GM23248 (cell line): ENCODE data around the gene ARSA. TPM values are rescaled to one million over a fixed set of nuclear protein-coding genes. Genes with fewer than 3 reads are reported as not detected.

ENCODE experiments used
- DNase-seq: peaks from one replicate; pipeline ENCODE4 v3.0.0-alpha.2; 2015
- H2AFZ ChIP-seq: fragments of 200-600 bp; sonication (generic); 2 replicates; pipeline ENCODE4 v1.6.1; 2016; ENCODE audit warnings: antibody characterized with exemption
- H3F3A ChIP-seq: fragments of 200-600 bp; sonication (generic); 2 replicates; pipeline ENCODE4 v1.6.1; 2016; ENCODE audit warnings: mild to moderate bottlenecking, antibody characterized with exemption, mixed run types; ENCODE audit not compliant: insufficient read depth
- H3K27ac ChIP-seq: fragments of 200-600 bp; sonication (generic); 2 replicates; pipeline ENCODE4 v1.5.1; 2016; ENCODE audit warnings: mild to moderate bottlenecking
- H3K27me3 ChIP-seq: fragments of 200-600 bp; sonication (generic); replicated peaks from 2 replicates; pipeline ENCODE4 v1.6.1; 2016; ENCODE audit warnings: mild to moderate bottlenecking; ENCODE audit not compliant: insufficient read depth
- H3K36me3 ChIP-seq: fragments of 200-600 bp; sonication (generic); 2 replicates; pipeline ENCODE4 v1.6.1; 2016; ENCODE audit warnings: low read depth, mild to moderate bottlenecking
- H3K4me1 ChIP-seq: fragments of 200-600 bp; sonication (generic); 2 replicates; pipeline ENCODE4 v1.6.1; 2016; ENCODE audit warnings: mild to moderate bottlenecking; ENCODE audit not compliant: insufficient read depth
- H3K4me2 ChIP-seq: fragments of 200-600 bp; sonication (generic); one replicate; pipeline ENCODE4 v1.6.1; 2016; ENCODE audit warnings: mild to moderate bottlenecking; ENCODE audit not compliant: unreplicated experiment
- H3K4me3 ChIP-seq: fragments of 200-600 bp; sonication (generic); 2 replicates; pipeline ENCODE4 v1.5.1; 2016; ENCODE audit warnings: mild to moderate bottlenecking
- H3K79me2 ChIP-seq: fragments of 200-600 bp; sonication (generic); 2 replicates; pipeline ENCODE4 v1.6.1; 2016; ENCODE audit warnings: mild to moderate bottlenecking; ENCODE audit not compliant: insufficient read depth
- H3K9ac ChIP-seq: fragments of 200-600 bp; sonication (generic); 2 replicates; pipeline ENCODE4 v1.6.1; 2016; ENCODE audit warnings: mild to moderate bottlenecking
- H3K9me2 ChIP-seq: fragments of 200-600 bp; sonication (generic); 2 replicates; pipeline ENCODE4 v1.6.1; 2016; ENCODE audit warnings: mixed run types, mild to moderate bottlenecking, moderate library complexity; ENCODE audit not compliant: insufficient read depth
- H3K9me3 ChIP-seq: fragments of 200-600 bp; sonication (generic); one replicate; pipeline ENCODE4 v1.6.1; 2017; ENCODE audit warnings: low read depth
- H4K20me1 ChIP-seq: fragments of 200-600 bp; sonication (generic); 2 replicates; pipeline ENCODE4 v1.6.0; 2016; ENCODE audit not compliant: insufficient read depth
- EZH2 ChIP-seq: fragments of 200-600 bp; sonication (generic); IDR thresholded peaks from 2 replicates; pipeline ENCODE4 v1.6.1; 2018; ENCODE audit warnings: antibody characterized with exemption, mild to moderate bottlenecking; ENCODE audit not compliant: insufficient read depth, poor library complexity, severe bottlenecking
- EZH2phosphoT487 ChIP-seq: fragments of 200-600 bp; sonication (generic); IDR thresholded peaks from 2 replicates; pipeline ENCODE4 v1.6.1; 2018; ENCODE audit warnings: antibody characterized with exemption, moderate library complexity, mild to moderate bottlenecking, low read depth; ENCODE audit not compliant: insufficient read depth
- WGBS, 2 experiments: methylation state at CpG; one replicate each; pipeline ENCODE4 v1.1.6; 2015 to 2017; ENCODE audit warnings: low lambda C conversion rate in 2 of 2, low coverage in 1 of 2; ENCODE audit errors: missing lambda C conversion rate in 2 of 2; 5-methylcytosine and 5-hydroxymethylcytosine counted together
- in situ Hi-C: fragments of 300-500 bp; cut with MboI; formaldehyde crosslinking; loops from 2 replicates; pipeline ENCODE4 v1.15.0; 2020
- polyA plus RNA-seq: library from polyadenylated mRNA; unstranded; fragments of >200 nt; fragmentation: Nextera tagmentation; extraction: Ambion mirVana; gene quantifications from 2 replicates; pipeline ENCODE4 v1.2.1, GENCODE V29; 2016
- total RNA-seq: library from RNA; depleted of rRNA; stranded (reverse); fragments of >200 nt; shearing (Covaris generic); gene quantifications from 2 replicates; pipeline ENCODE4 v1.2.3, GENCODE V29; 2014

The ARSA gene
- total and polyA plus RNA-seq, 2 experiments from 2014 or later = 31.7 to 59.6 TPM

GRCh38 chr22:50581031-50581949, 46.7 kb downstream of the ARSA start:
- H3K4me2 ChIP-seq = peak overlapping the region; percentile 74
- H3K36me3 ChIP-seq = no peaks in the 10 kb centered on the region
- H3K9ac ChIP-seq = peak overlapping the region; percentile 96
- no peaks in the 10 kb centered on the region for H4K20me1 ChIP-seq
- H3K4me1 ChIP-seq = peaks cover 22% of the 10 kb centered on the region
- no peaks in the 10 kb centered on the region for H3K9me3 ChIP-seq
- in situ Hi-C loops = no loop called here
- peak overlapping the region; percentile 85 for H3K4me3 ChIP-seq
- no peak overlapping the region for H3K27ac ChIP-seq
- peak; percentile 26 for DNase-seq
- peaks cover 10% of the 10 kb centered on the region for H3K79me2 ChIP-seq
- no peak for TF ChIP-seq EZH2
- no peak for TF ChIP-seq EZH2phosphoT487
- H3F3A ChIP-seq = no peaks in the 10 kb centered on the region
- peak overlapping the region; percentile 85; the same call in 1 of the 2 replicates for H2AFZ ChIP-seq
- 94 to 95% methylated on average over 15 to 22 of the region's 22 CpGs for WGBS, 2 experiments
- no peaks in the 10 kb centered on the region for H3K9me2 ChIP-seq
- no peaks in the 10 kb centered on the region for H3K27me3 ChIP-seq

- Histone ChIP-seq H2AFZ (no peak overlapping the region), H4K20me1 (no peaks in the 10 kb centered on the region), H3K4me3 (no peak overlapping the region), H3K27ac (no peak overlapping the region), H3K9ac (no peak overlapping the region), H3K79me2 (peaks cover 10% of the 10 kb centered on the region), H3K9me2 (no peaks in the 10 kb centered on the region), H3K27me3 (no peaks in the 10 kb centered on the region), H3F3A (no peaks in the 10 kb centered on the region), H3K4me1 (peaks cover 22% of the 10 kb centered on the region), H3K36me3 (no peaks in the 10 kb centered on the region), H3K4me2 (no peak overlapping the region), H3K9me3 (no peaks in the 10 kb centered on the region)
- DNase-seq = no peak
- in situ Hi-C loops = no loop called here
- TF ChIP-seq EZH2phosphoT487 = no peak
- TF ChIP-seq EZH2 = no peak
- WGBS, 2 experiments = 96% methylated on average over 4 of the region's 4 CpGs
These were observed 48.2 kb downstream of the ARSA start for GRCh38 chr22:50579752-50580151.

- Histone ChIP-seq H3K9ac (no peak overlapping the region), H3F3A (no peaks in the 10 kb centered on the region), H4K20me1 (no peaks in the 10 kb centered on the region), H3K4me2 (peak overlapping the region; percentile 51), H3K79me2 (peaks cover 10% of the 10 kb centered on the region), H3K9me3 (no peaks in the 10 kb centered on the region), H3K27ac (peak overlapping the region; percentile 26; the same call in 1 of the 2 replicates), H3K27me3 (no peaks in the 10 kb centered on the region), H2AFZ (no peak overlapping the region), H3K4me1 (peaks cover 20% of the 10 kb centered on the region), H3K4me3 (no peak overlapping the region), H3K36me3 (no peaks in the 10 kb centered on the region), H3K9me2 (no peaks in the 10 kb centered on the region)
- 59 to 61% methylated on average over 8 of the region's 8 CpGs for WGBS, 2 experiments
- in situ Hi-C loops = no loop called here
- TF ChIP-seq EZH2phosphoT487 (no peak), EZH2 (no peak)
- peak; percentile 26 for DNase-seq
These were observed 49.1 kb downstream of the ARSA start for GRCh38 chr22:50578776-50579310.

- 13 to 14% methylated on average over 30 to 47 of the region's 63 CpGs for WGBS, 2 experiments
- Histone ChIP-seq H3K4me2 (peak within 1 kb of the TSS; percentile 51), H3K9ac (peak within 1 kb of the TSS; percentile 39; the same call in 1 of the 2 replicates), H3K27ac (peak within 1 kb of the TSS; percentile 26; the same call in 1 of the 2 replicates), H3K27me3 (no peaks in the 10 kb centered on the region), H3K36me3 (no peaks in the 10 kb centered on the region), H3F3A (no peaks in the 10 kb centered on the region), H3K9me3 (no peaks in the 10 kb centered on the region), H3K4me3 (no peak within 1 kb of the TSS; the same call in 1 of the 2 replicates), H3K4me1 (peaks cover 17% of the 10 kb centered on the region), H2AFZ (no peak within 1 kb of the TSS), H3K79me2 (peaks cover 10% of the 10 kb centered on the region), H4K20me1 (no peaks in the 10 kb centered on the region), H3K9me2 (no peaks in the 10 kb centered on the region)
- TF ChIP-seq EZH2 (no peak), EZH2phosphoT487 (no peak)
- in situ Hi-C loops = no loop called here
- DNase-seq = peak; percentile 70
These were observed 49.8 kb downstream of the ARSA start, which contains the start of gene CPT1B for GRCh38 chr22:50577987-50578775. Gene CPT1B, minus strand, starts transcription at chr22:50578427. Its CDS starts 512 bp downstream, at chr22:50577915.
